ENCODE measurements around the gene SIDT2. TPM values are rescaled to one million over a fixed set of nuclear protein-coding genes. Genes with fewer than 3 reads are reported as not detected.

Gene SIDT2
- total and polyA plus RNA-seq, 2 of the 8 experiments (the other 6 are each of a cell fraction or from before 2014, with no cell fraction given), result 18.5 to 21.1 TPM

DNA sequence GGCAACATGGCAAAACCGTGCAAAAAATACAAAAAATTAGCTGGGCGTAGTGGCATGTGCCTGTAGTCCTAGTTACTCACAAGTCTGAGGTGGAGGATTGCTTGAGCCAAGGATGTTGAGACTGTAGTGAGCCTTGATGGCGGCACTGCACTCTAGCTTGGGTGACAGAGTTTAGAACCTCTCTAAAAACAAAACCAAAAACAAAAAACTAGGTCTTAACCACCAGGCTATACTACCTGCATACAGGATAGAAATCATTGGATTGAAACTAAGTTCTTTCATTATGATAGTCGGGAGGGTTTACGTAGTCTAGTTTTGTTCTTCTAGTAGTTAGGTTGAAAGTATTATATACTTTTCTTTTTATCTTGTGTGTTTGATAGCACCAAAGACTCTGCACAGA, 59.7 kb downstream of the SIDT2 start:
- Histone ChIP-seq H2AK5ac (ENCODE audit: low read depth, low read length) (no peak overlapping the region), H4K91ac (replicated peaks; ENCODE audit: insufficient read length, low read length) (no peak overlapping the region), H3K9me3 (ENCODE audit: insufficient read depth in 2 of 2, low read depth in 1 of 2, low read length in 1 of 2) (no peaks in the 10 kb centered on the region), H4K8ac (ENCODE audit: extremely low read depth, insufficient read depth, low read length) (no peak overlapping the region), H2AFZ (ENCODE audit: low read length) (no peak overlapping the region), H3K79me1 (ENCODE audit: low read depth, low read length) (no peaks in the 10 kb centered on the region), H3K9ac (replicated peaks in 1 of 4; ENCODE audit: extremely low read depth in 1 of 4, low read depth in 3 of 4, low read length in 3 of 4) (no peak overlapping the region), H2BK20ac (ENCODE audit: low read length) (no peak overlapping the region), H3K36me3 (ENCODE audit: control insufficient read depth in 2 of 4, insufficient read depth in 4 of 4, low read length in 3 of 4) (peaks cover 0 to 30% (median 10%) of the 10 kb centered on the region in 4 experiments; a peak in 6 of 8 replicates), H3K4me3 (ENCODE audit: extremely low read depth in 1 of 4, insufficient read depth in 2 of 4, low read depth in 3 of 4, low read length in 4 of 4) (no peak overlapping the region), H3K27me3 (replicated peaks in 1 of 4; ENCODE audit: control insufficient read depth in 3 of 4, extremely low read depth in 1 of 4, insufficient read depth in 3 of 4, low read length in 3 of 4) (no peaks in the 10 kb centered on the region), H3K4me1 (replicated peaks in 1 of 4; ENCODE audit: control insufficient read depth in 3 of 4, insufficient read depth in 4 of 4, low read length in 3 of 4) (peaks cover 0 to under 1% (median under 1%) of the 10 kb centered on the region in 4 experiments; a peak in 2 of 7 replicates), H4K5ac (ENCODE audit: insufficient read length, low read depth, low read length) (no peak overlapping the region), H3K56ac (replicated peaks; ENCODE audit: insufficient read length, low read depth, low read length) (no peak overlapping the region), H3K4ac (replicated peaks; ENCODE audit: insufficient read length, low read depth, low read length) (no peak overlapping the region), H2BK120ac (replicated peaks; ENCODE audit: low read depth, low read length) (no peak overlapping the region), H3K18ac (ENCODE audit: extremely low read depth, low read length) (no peak overlapping the region), H4K20me1 (replicated peaks in 1 of 2; ENCODE audit: control insufficient read depth in 1 of 2, insufficient read depth in 2 of 2, low read length in 2 of 2) (no peaks in the 10 kb centered on the region), H3K79me2 (ENCODE audit: control insufficient read depth in 1 of 2, insufficient read depth in 2 of 2, low read length in 2 of 2) (peaks cover 0 to 20% of the 10 kb centered on the region in 2 experiments; a peak in 2 of 4 replicates), H3K4me2 (ENCODE audit: insufficient read depth in 1 of 2, low read depth in 2 of 2, low read length in 2 of 2) (no peak overlapping the region), H2BK5ac (ENCODE audit: low read depth, low read length) (no peak overlapping the region), H2BK15ac (ENCODE audit: low read length) (no peak overlapping the region), H3K23me2 (ENCODE audit: low read depth, low read length) (no peaks in the 10 kb centered on the region), H2BK12ac (ENCODE audit: low read depth, low read length) (no peak overlapping the region), H3K14ac (ENCODE audit: insufficient read length) (no peak overlapping the region), H3K27ac (ENCODE audit: low read depth, low read length) (no peak overlapping the region), H3K23ac (ENCODE audit: insufficient read length) (no peak overlapping the region)
- ChIA-PET CTCF (ENCODE audit: partially characterized antibody) (interaction anchor here (0.6 kb wide), 1 partner anchor 157 kb away, joined by 3 read pairs; no protein-coding TSS in a partner anchor), POLR2A (ENCODE audit: partially characterized antibody) (no interaction called here)
- no peak for TF ChIP-seq BRCA1 (IDR thresholded peaks at IDR 0.05; ENCODE audit: low read depth, low read length)
- TF ChIP-seq KDM5A (IDR thresholded peaks at IDR 0.05; ENCODE audit: low read length), result no peak
- TF ChIP-seq TEAD4 (IDR thresholded peaks at IDR 0.05; ENCODE audit: low read depth, low read length), result no peak
- TF ChIP-seq SIX5 (IDR thresholded peaks at IDR 0.05; ENCODE audit: low read depth, low read length), result no peak
- no peak for TF ChIP-seq SUZ12 (IDR thresholded peaks at IDR 0.05; ENCODE audit: low read length)
- no peak for TF ChIP-seq POLR2A (IDR thresholded peaks at IDR 0.05; ENCODE audit: control extremely low read depth in 1 of 2, low read depth in 2 of 2, low read length in 2 of 2)
- no peak for TF ChIP-seq EGR1 (IDR thresholded peaks at IDR 0.05; ENCODE audit: borderline replicate concordance, low read depth, low read length)
- TF ChIP-seq, protein P1, sequence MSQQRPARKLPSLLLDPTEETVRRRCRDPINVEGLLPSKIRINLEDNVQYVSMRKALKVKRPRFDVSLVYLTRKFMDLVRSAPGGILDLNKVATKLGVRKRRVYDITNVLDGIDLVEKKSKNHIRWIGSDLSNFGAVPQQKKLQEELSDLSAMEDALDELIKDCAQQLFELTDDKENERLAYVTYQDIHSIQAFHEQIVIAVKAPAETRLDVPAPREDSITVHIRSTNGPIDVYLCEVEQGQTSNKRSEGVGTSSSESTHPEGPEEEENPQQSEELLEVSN (IDR thresholded peaks at IDR 0.05), result no peak
- TF ChIP-seq TCF12 (IDR thresholded peaks at IDR 0.05; ENCODE audit: low read depth, low read length), result no peak
- TF ChIP-seq NANOG (IDR thresholded peaks at IDR 0.05; ENCODE audit: insufficient read depth, low read depth, low read length, poor library complexity, severe bottlenecking), result no peak
- no peak for TF ChIP-seq PHF8 (conservative IDR thresholded peaks at IDR 0.05; ENCODE audit: low read depth, low read length)
- TF ChIP-seq SRF (IDR thresholded peaks at IDR 0.05; ENCODE audit: low read depth, low read length), result no peak
- TF ChIP-seq MAFK (IDR thresholded peaks at IDR 0.05; ENCODE audit: low read depth, low read length), result no peak
- no peak for TF ChIP-seq GABPA (IDR thresholded peaks at IDR 0.05; ENCODE audit: borderline replicate concordance, insufficient read depth, low read length)
- FAIRE-seq, result no peak
- WGBS, 2 experiments (ENCODE audit: extremely low coverage in 1 of 2, insufficient coverage in 1 of 2, insufficient read length in 1 of 2, insufficient replicate concordance in 2 of 2, low coverage in 1 of 2, low lambda C conversion rate in 2 of 2, missing lambda C conversion rate in 1 of 2), result 97% methylated on average over 5 of the region's 5 CpGs; no CpG with 5 or more reads in 1 of the 2 experiments
- no peak for DNase-seq (ENCODE audit: low read depth in 1 of 2, low spot score in 2 of 2)

All from H1 (cell line).